Hepatocyte (in vitro differentiated cells): Measurements from ENCODE around the gene CLVS2.

Experiments used
- CTCF ChIP-seq: fragments of 200-600 bp; sonication (generic); IDR thresholded peaks from 2 replicates; pipeline ENCODE4 v1.5.1; 2016; ENCODE audit warnings: antibody characterized with exemption, mild to moderate bottlenecking; ENCODE audit not compliant: poor library complexity
- EZH2 ChIP-seq: fragments of 200-600 bp; sonication (generic); IDR thresholded peaks from 2 replicates; pipeline ENCODE4 v1.6.1; 2016; ENCODE audit warnings: antibody characterized with exemption, mild to moderate bottlenecking, borderline replicate concordance
- EZH2phosphoT487 ChIP-seq: fragments of 200-600 bp; sonication (generic); IDR thresholded peaks from one replicate; pipeline ENCODE4 v1.6.1; 2018; ENCODE audit warnings: antibody characterized with exemption, mild to moderate bottlenecking, low read depth, moderate library complexity; ENCODE audit not compliant: unreplicated experiment, severe bottlenecking

- TF ChIP-seq CTCF (no peak), EZH2 (no peak), EZH2phosphoT487 (no peak)
These were observed 57.7 kb downstream of the CLVS2 start for GRCh38 chr6:123053602-123054225.
